Activated CD4-positive, alpha-beta T cell treated with anti-CD3 and anti-CD28 coated beads, Interleukin-2, amount 50 U/mL, for 4 hours (primary cell): ENCODE results near the gene ZFAND6.
"Not testable (repeated sequence)": the region's sequence is repeated elsewhere in the genome, so short reads cannot be mapped to it uniquely, and the experiment has no call there.

Experiments used
- DNase-seq, 2 experiments: peaks; one replicate each; pipeline ENCODE4 v3.0.0-alpha.2; 2020

Gene ZFAND6

GRCh38 chr15:80152180-80152895, 92.9 kb downstream of the ZFAND6 start:
- peak; percentile 91 for DNase-seq

GRCh38 chr15:80152896-80153876, 93.7 kb downstream of the ZFAND6 start, which contains the start of gene FAH:
Gene FAH, plus strand, starts transcription at chr15:80152999. Its CDS starts 56 bp downstream, at chr15:80153055.
- DNase-seq, result peak in 1 of 2 experiments; percentile 11

DNA sequence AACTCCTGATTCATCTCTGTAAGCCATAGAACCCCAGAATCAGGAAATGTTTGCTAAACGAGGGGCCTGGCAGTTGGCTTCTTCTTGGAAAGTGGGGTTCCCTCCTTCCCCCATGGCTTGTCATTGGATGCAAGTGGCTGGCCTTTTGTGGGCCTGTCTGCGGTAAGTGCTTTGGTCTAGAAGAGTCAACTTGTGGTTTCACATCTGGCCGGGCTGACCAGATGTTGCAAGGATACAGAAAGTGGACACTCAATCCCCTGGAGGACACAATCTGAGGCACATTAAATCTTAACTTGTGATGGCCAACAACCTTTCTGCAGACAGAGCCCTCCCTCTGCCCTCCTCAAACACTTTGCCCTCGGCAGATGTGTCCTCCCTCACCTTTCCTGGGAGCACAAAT, 94.4 kb downstream of the ZFAND6 start:
- DNase-seq, result no peak

GRCh38 chr15:80154336-80154735, 94.9 kb downstream of the ZFAND6 start:
- no peak for DNase-seq

DNA sequence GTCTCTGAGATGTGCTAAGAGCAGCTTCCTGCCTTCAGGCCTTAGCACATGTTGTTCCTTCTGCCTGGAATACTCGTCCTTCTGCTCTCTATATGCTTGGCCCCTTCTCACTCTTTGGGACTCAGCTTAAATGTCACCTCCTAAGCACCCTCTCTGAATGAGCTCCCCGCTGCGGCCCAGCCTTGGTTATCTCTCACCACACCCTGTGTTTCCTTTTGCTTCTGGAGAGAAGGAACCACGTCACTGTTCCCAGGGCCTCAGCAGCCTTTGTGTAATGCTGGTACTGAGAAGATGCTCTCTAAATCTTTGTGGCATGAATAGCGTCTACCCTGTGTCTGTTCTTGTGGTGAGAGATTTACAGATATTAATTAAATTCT, 95.5 kb downstream of the ZFAND6 start:
- DNase-seq, result no peak

- DNase-seq, result not testable (repeated sequence)
Observed at GRCh38 chr15:80155378-80156175, 96.1 kb downstream of the ZFAND6 start.

DNA sequence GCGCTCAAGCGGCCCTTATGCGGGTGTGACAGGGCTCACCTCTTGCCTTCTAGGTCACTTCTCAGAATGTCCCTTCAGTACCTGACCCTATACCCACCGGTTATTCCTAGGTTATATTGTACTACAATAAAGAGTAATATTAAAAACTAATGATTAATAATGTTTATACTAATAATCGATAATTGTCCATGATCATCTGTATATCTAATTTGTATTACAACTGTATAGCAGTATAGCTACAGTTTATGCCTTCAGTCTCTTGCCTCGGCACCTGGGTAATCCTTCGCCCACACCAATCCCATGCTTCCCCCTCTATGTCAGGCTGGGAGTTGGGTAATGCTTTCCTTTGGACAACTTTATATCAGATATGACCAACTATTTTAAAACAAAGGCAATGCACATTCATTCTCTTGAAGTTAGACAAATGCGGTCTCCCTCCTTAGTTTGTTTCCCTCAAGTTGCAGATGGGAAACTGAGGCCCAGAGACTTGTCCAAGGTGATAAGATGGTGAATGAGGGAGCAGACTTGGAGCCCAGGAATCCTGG, 96.8 kb downstream of the ZFAND6 start:
- no peak for DNase-seq

GRCh38 chr15:80157215-80157614, 97.7 kb downstream of the ZFAND6 start:
- DNase-seq, result no peak

DNA sequence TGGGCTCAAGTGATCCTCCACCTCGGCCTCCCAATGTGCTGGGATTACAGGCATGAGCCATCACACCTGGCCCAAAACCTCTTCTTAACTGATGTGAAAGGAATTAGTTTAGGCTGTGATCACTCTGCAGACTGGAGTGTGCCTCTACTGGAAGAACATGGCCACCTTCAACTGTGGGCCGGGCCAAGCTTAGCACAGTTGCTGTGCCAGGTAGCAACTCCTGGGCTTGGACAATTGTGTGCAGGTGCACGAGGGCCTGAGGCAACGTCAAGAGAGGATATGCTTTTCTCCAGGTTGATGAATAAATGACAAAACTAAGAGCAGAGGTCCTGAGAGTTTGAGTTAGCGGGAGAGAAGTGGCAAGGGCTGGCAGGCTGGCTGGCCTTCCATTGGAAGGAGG, 99.8 kb downstream of the ZFAND6 start:
- no peak for DNase-seq

DNA sequence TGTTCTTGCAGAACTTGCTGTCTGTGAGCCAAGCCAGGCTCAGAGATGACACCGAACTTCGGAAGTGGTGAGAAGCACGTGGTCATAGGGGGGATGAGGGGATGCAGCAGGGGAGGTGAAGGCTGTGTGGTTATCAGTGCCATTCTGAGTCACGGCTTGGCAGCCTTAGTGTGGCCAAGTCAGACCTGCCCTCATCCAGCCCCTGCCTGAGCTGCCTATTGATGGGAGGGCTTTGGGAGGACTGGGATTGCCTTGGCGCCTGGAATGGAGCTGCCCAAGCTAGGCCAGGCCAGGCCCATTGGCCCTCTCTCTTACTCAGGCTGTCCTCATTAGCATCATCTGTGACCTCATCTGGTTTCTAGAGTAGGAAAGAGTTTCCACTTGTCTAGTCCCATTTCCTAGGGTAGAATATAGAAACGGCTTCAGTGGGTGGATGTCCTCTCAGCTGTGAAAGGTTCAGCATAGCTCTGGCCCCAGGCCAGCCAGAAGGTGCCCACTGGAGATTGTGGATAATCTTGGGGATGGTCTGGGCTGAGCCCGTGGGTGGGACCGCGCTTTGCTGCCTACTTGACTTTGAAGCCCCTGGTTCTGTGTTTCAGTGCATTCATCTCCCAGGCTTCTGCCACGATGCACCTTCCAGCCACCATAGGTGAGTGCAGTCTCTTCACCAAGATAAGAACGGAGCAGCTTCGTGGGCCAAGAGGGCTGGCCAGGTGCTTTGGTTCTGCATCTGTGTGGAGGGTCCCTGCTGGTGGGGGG, 100.5 kb downstream of the ZFAND6 start:
- DNase-seq, result no peak

- peak in 1 of 2 experiments; percentile 7 for DNase-seq
Observed at GRCh38 chr15:80160570-80161156, 101.2 kb downstream of the ZFAND6 start.

GRCh38 chr15:80161468-80162016, 102.1 kb downstream of the ZFAND6 start:
- no peak for DNase-seq

DNA sequence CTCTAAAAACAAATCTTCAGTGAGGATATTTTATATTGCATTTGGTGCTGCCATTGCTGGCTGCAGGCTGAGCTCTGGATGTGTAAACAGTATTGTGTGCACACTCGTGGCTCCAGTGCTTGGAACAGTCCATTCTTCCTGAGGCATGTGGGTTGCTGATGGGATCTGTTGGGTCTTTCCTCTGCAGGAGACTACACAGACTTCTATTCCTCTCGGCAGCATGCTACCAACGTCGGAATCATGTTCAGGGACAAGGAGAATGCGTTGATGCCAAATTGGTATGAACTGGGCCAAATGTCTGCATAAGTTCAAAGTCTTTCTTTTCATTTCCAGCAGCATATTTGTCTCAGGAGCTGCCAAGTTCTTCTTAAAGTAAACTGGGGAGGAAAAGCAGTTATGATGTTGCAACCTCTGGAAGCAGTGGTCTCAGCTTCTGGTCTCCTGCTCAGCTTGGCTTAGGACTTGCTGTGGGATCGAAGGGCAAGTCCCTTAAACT, 102.6 kb downstream of the ZFAND6 start:
- DNase-seq, result no peak

DNA sequence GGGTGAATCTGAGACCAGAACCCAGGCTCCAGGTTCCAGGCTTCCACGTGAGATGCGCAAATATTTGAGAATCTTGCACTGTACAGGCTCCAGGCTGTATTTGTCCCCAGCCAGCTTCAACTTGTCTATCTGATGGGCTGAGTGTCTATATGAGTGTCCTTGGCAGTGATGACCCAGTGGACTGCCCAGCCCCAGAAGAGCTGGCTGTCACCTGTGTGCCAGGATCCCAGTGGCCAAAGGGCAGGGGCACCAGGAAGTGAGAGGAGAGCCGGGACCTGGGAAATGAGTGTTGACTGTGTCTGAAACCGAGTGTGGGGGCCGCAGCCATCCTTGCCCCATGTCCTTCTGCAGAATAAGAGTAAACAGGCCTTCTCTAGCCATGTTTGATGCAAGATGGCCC, 103.7 kb downstream of the ZFAND6 start:
- DNase-seq, result no peak

- no peak for DNase-seq
Observed at GRCh38 chr15:80163897-80164296, 104.4 kb downstream of the ZFAND6 start.

DNA sequence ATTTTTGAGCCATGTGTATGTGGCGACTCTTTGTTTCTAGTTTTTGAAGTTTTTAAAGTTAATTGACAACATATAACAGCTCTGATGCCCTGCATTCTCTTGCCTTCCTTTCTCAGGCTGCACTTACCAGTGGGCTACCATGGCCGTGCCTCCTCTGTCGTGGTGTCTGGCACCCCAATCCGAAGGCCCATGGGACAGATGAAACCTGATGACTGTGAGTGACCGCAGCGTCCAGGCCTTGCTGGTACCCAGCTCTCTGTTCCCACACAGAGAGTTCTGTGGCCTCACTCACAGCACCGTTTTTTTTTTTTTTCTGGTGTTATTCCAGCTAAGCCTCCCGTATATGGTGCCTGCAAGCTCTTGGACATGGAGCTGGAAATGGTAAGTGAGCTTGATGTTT, 108.5 kb downstream of the ZFAND6 start:
- DNase-seq, result no peak

DNA sequence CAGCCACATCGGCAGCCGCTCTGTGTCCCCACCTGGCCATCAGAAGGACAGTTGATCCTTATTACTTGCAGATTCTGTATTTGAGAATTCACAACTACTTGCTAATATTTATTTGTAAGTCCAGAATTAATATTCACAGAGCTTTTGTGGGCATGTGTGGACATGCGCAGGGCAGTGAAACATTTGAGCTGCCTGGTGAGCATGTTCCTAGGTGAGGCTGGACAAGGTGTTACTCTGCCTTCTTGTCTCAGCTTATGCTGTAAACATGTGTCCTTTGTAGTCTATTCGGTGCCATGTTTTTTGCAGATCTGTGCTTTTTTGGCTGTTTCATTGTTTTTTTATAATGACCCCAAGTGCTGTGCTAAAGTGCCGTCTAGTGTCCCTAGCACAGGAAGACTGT, 108.9 kb downstream of the ZFAND6 start:
- no peak for DNase-seq

- DNase-seq, result no peak
Observed at GRCh38 chr15:80169768-80170357, 110.4 kb downstream of the ZFAND6 start.

DNA sequence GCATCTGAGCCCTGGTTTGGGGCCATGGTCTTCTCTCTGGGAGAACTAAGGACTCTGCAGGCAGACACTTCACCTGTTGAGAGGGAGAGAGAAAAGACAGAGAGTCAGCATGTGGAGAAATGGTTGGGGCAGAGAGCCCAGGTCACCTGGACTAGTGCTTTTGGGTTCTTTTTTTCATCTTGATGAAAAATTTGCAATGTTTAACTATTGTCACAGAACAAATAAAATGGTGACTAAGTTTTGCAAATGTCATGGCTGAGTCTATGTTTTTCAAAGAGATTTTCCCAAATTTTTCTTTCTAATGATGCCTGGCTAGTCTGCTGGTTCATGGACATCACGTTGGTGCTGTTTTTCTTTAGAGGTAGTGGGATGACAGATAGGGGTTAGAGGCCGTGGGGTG, 111.1 kb downstream of the ZFAND6 start:
- no peak for DNase-seq

DNA sequence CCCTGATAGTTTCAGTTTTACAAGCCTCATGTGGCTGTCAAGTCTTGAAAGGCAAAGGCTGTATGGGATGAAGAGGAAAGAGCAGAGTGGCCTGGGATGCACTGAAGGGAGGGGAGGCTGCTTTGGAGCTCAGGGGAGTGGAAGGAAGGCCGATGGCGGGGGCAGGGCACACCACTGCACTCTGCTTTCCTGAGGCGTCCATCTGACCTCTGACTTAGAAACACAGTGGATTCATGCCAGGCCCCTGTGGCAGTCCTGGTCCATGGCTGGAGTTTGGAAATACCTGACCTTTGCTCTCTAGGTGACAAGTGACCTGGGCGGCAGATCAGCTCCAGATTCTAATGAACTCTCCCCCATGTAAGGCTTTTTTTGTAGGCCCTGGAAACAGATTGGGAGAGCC, 112.3 kb downstream of the ZFAND6 start:
- no peak for DNase-seq

DNA sequence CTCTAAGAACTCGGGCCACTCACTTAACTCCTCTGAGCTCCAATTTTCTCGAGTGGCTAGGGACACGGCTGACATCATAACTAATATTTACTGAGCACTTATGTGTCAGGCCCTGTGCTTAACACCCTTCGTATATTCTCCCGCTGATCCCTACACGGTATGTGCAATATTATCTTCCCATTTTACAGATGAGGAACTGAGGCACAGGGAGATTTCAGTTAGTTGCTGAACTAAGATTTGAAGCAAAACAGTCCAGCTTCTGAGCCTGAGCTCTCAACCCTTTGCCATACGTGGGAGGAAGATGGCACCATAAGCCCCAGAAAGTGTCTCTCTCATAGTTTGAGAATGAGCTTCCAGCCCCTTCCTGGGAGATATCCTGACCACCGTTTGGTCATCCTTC, 112.9 kb downstream of the ZFAND6 start:
- DNase-seq, result no peak
